ENCODE data around the gene GLI3.
A peak's percentile ranks its signal among the peaks of the same experiment; 100 is the strongest.

Gene GLI3

DNA sequence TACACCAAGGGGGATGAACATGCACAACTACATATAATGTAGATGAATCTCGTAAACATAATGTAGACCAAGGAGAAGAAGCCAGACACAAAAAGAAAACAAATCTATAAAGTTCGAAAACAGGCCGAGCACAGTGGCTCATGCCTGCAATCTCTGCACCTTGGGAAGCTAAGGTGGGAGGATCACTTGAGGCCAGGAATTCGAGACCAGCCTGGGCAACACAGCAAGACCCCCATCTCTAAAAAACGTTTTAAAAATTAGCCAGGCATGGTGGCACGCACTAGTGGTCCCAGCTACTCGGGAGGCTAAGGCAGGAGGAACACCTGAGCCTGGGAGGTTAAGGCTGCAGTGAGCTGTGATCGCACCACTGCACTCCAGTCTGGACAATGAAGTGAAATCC is 68.5 kb downstream of the GLI3 start:
- H3K4me3 ChIP-seq (ENCODE audit: low read depth, low read length): no peak overlapping the region
- TF ChIP-seq, protein P1, sequence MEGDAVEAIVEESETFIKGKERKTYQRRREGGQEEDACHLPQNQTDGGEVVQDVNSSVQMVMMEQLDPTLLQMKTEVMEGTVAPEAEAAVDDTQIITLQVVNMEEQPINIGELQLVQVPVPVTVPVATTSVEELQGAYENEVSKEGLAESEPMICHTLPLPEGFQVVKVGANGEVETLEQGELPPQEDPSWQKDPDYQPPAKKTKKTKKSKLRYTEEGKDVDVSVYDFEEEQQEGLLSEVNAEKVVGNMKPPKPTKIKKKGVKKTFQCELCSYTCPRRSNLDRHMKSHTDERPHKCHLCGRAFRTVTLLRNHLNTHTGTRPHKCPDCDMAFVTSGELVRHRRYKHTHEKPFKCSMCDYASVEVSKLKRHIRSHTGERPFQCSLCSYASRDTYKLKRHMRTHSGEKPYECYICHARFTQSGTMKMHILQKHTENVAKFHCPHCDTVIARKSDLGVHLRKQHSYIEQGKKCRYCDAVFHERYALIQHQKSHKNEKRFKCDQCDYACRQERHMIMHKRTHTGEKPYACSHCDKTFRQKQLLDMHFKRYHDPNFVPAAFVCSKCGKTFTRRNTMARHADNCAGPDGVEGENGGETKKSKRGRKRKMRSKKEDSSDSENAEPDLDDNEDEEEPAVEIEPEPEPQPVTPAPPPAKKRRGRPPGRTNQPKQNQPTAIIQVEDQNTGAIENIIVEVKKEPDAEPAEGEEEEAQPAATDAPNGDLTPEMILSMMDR (conservative IDR thresholded peaks at IDR 0.05; ENCODE audit: low read depth, low read length): no peak
- no peak for DNase-seq (ENCODE audit: low read depth)

DNA sequence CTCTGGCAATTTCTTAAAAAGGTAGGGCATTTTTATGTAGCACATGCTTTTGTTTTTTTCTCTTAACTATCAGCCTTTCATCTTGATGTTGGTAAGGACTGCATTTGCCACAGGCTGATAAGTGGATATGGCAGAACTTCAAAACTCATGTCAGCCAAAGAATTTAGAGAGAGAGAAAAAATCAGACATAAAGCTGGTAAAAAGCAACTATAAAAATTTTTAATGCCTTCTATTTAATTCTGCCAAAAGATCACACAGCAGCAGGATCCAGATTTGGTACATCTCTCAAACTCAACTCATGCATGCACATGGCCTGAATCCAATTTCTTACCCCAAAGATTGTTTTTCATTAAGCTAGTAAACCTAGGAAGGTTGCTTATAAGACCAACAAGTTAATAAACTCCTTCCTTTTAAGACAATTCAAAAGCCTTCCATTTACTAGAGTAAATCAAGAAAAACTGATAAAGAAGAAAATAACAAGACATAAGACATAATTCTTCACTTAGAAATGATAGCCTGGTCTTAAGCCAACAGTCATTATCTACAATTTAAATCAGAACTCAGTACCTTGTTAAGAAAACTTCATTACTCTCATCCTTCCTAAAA is 69.3 kb downstream of the GLI3 start:
- no peak overlapping the region for H3K4me3 ChIP-seq (ENCODE audit: low read depth, low read length)
- TF ChIP-seq, protein P1 (conservative IDR thresholded peaks at IDR 0.05; ENCODE audit: low read depth, low read length): no peak
- no peak for DNase-seq (ENCODE audit: low read depth)

DNA sequence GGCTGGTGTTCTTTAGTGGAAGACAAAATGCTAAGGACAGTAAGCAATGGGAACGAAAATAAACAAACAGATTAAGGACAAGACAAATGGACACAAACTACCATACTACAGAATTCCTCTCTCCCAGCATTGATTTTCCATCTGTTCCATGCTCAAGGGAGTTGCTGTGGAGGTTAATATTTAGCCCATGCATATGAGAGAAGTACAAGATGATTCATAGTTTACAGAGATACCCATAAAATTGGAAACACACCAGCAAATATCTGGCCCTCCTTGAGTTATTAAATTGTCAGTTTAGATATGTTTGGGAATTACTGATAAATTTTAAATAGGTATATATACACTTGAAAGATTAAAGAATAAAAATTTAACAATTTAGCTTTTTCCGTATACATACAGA is 69.8 kb downstream of the GLI3 start:
- no peak overlapping the region for H3K4me3 ChIP-seq (ENCODE audit: low read depth, low read length)
- no peak for DNase-seq (ENCODE audit: low read depth)
- TF ChIP-seq, protein P1 (conservative IDR thresholded peaks at IDR 0.05; ENCODE audit: low read depth, low read length): no peak

DNA sequence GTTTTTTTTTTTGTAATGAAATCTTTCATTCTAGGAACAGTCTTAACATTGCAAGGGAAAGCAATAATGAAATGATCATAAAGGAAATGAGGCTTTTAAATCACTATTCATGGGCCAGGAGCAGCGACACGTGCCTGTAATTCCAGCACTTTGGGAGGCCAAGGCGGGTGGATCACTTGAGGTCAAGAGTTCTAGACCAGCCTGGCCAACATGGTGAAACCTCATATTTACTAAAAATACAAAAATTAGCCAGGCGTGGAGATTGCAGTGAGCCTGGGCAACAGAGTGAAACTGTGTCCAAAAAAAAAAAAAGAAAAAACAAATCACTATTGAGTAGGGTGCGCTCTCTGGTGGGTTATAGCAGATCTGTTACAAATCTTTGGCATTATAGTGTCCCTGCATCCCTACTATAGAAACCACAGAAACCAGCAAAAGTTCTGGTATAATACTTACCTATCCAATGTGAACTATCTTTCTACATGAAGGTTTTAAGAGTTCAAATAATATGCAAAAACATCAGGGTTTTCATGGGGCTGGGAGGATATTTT is 72.1 kb downstream of the GLI3 start:
- H3K4me3 ChIP-seq (ENCODE audit: low read depth, low read length): no peak overlapping the region
- TF ChIP-seq, protein P1 (conservative IDR thresholded peaks at IDR 0.05; ENCODE audit: low read depth, low read length): no peak
- DNase-seq (ENCODE audit: low read depth): no peak

DNA sequence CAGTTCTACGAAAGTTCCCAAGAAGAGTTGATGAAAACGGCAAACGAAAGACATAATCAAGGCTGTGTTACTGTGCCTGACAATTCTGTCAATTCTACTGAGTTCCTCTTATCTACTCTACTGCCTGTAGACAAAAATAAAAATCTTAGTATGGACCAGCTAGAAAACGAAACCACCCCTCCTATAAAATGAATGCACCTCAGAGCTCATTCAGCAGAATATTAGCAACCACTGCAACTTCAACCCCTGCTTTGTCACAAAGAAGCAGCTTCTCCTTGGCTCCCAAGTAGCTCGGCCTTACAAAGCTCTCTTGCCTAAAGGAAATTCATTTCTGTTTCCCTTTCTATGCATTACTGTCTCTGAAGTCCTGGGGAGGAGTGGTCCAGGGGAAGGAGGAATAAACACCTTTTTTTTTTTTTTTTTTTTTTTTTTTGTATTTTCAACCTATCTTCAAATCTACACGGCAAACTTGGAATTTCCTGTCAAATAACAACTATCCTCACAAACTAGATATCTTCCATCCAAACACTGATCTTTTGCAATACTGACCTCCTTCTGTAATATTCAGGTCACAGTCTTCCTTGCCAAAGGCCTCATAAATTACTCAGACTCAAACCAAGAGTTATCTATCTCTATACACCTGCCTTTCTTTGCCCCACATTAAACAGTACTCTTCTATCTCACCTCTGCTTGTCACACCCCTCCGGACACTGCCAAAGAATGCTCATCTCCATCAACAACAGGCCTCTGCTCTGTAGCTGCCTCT is 74.3 kb downstream of the GLI3 start:
- no peak overlapping the region for H3K4me3 ChIP-seq (ENCODE audit: low read depth, low read length)
- DNase-seq (ENCODE audit: low read depth): peak; percentile 33

DNA sequence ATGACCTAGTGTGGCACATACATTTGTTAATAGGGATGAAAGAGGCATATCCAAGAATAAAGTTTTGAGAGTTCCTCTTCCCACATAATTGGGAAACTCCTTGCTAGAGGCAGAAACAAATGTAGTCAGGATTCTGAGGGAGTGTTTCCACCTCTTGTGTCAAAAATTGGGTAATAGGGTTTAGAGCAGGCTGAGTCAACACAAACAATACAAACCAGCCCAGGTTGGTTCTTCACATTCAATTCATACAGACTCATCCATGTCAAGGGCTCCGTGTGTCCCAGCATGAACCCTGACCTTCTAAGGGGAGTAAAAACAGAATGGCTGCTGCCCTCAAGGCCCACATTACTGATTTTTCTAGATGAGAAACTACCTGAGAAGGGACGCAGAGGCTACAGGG is 75.3 kb downstream of the GLI3 start:
- TF ChIP-seq, protein P1 (conservative IDR thresholded peaks at IDR 0.05; ENCODE audit: low read depth, low read length): no peak
- DNase-seq (ENCODE audit: low read depth): no peak
- no peak overlapping the region for H3K4me3 ChIP-seq (ENCODE audit: low read depth, low read length)

More for the DNA sequence above, 74.3 kb downstream of the GLI3 start:
- TF ChIP-seq, protein P1 (conservative IDR thresholded peaks at IDR 0.05; ENCODE audit: low read depth, low read length): no peak

Measured in choroid plexus epithelial cell (primary cell).